Vagina (tissue), 2 donors: ENCODE results near the gene RNASE9.
"Not testable (repeated sequence)": the region's sequence is repeated elsewhere in the genome, so short reads cannot be mapped to it uniquely, and the experiment has no call there.

Source experiments
- POLR2A ChIP-seq, 2 donors: fragments of 450-650 bp; IDR thresholded peaks; one replicate each; pipeline ENCODE4 v1.6.1; 2017; ENCODE audit warnings: antibody characterized with exemption in 2 of 2, mild to moderate bottlenecking in 2 of 2, moderate library complexity in 2 of 2
- POLR2AphosphoS5 ChIP-seq, 2 donors: sonication (generic); formaldehyde crosslinking; IDR thresholded peaks; one replicate each; pipeline ENCODE4 v1.9.0; 2017; ENCODE audit warnings: antibody characterized with exemption in 2 of 2, mild to moderate bottlenecking in 2 of 2, low read depth in 1 of 2; ENCODE audit not compliant: insufficient read depth in 1 of 2
- TF ChIP-seq, protein P1 (sequence below), 3 experiments: fragments of 450-650 bp in 2 of 3; fragments of 200-600 bp in 1 of 3; sonication (generic) in 1 of 3; IDR thresholded peaks; one replicate each; pipeline ENCODE4 v1.5.1; 2017 to 2019; ENCODE audit warnings: antibody characterized with exemption in 3 of 3, mild to moderate bottlenecking in 2 of 3, moderate library complexity in 2 of 3

GRCh38 chr14:20569865-20570264, 9.0 kb upstream of the RNASE9 start:
- TF ChIP-seq, protein P1, sequence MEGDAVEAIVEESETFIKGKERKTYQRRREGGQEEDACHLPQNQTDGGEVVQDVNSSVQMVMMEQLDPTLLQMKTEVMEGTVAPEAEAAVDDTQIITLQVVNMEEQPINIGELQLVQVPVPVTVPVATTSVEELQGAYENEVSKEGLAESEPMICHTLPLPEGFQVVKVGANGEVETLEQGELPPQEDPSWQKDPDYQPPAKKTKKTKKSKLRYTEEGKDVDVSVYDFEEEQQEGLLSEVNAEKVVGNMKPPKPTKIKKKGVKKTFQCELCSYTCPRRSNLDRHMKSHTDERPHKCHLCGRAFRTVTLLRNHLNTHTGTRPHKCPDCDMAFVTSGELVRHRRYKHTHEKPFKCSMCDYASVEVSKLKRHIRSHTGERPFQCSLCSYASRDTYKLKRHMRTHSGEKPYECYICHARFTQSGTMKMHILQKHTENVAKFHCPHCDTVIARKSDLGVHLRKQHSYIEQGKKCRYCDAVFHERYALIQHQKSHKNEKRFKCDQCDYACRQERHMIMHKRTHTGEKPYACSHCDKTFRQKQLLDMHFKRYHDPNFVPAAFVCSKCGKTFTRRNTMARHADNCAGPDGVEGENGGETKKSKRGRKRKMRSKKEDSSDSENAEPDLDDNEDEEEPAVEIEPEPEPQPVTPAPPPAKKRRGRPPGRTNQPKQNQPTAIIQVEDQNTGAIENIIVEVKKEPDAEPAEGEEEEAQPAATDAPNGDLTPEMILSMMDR (IDR thresholded peaks at IDR 0.05): not testable (repeated sequence)
- TF ChIP-seq POLR2AphosphoS5 (IDR thresholded peaks at IDR 0.05; ENCODE audit: insufficient read depth in 1 of 2, low read depth in 1 of 2); POLR2A (IDR thresholded peaks at IDR 0.05): not testable (repeated sequence)
